Suppressor macrophage treated with lipopolysaccharide for 4 hours (primary cell): ENCODE measurements around the gene RASL11A.
"Not testable (repeated sequence)": the region's sequence is repeated elsewhere in the genome, so short reads cannot be mapped to it uniquely, and the experiment has no call there.

Experiments
- DNase-seq: peaks from one replicate; pipeline ENCODE4 v3.0.0-alpha.2; 2020

The RASL11A gene

GRCh38 chr13:27300941-27301586 is 30.4 kb downstream of the RASL11A start:
- no peak for DNase-seq

GRCh38 chr13:27302643-27303262 is 32.1 kb downstream of the RASL11A start:
- no peak for DNase-seq

GRCh38 chr13:27304099-27304498 is 33.5 kb downstream of the RASL11A start:
- DNase-seq: no peak

- no peak for DNase-seq
Measured at GRCh38 chr13:27304611-27305010, 34.0 kb downstream of the RASL11A start.

- no peak for DNase-seq
Measured at GRCh38 chr13:27306364-27306763, 35.7 kb downstream of the RASL11A start.

- no peak for DNase-seq
Measured at GRCh38 chr13:27308941-27309340, 38.3 kb downstream of the RASL11A start.

- no peak for DNase-seq
Measured at GRCh38 chr13:27309401-27309958, 38.9 kb downstream of the RASL11A start.

GRCh38 chr13:27309967-27310598 is 39.5 kb downstream of the RASL11A start:
- DNase-seq: no peak

GRCh38 chr13:27310946-27311345 is 40.3 kb downstream of the RASL11A start:
- no peak for DNase-seq

GRCh38 chr13:27311518-27312210 is 41.0 kb downstream of the RASL11A start:
- DNase-seq: no peak

- DNase-seq: no peak
Measured at GRCh38 chr13:27313770-27314169, 43.1 kb downstream of the RASL11A start.

- no peak for DNase-seq
Measured at GRCh38 chr13:27319404-27319803, 48.8 kb downstream of the RASL11A start.

GRCh38 chr13:27321468-27322431 is 51.1 kb downstream of the RASL11A start:
- no peak for DNase-seq

GRCh38 chr13:27322443-27322842 is 51.8 kb downstream of the RASL11A start:
- not testable (repeated sequence) for DNase-seq
